ENCODE results near the gene GPRC5A.

Gene GPRC5A

DNA sequence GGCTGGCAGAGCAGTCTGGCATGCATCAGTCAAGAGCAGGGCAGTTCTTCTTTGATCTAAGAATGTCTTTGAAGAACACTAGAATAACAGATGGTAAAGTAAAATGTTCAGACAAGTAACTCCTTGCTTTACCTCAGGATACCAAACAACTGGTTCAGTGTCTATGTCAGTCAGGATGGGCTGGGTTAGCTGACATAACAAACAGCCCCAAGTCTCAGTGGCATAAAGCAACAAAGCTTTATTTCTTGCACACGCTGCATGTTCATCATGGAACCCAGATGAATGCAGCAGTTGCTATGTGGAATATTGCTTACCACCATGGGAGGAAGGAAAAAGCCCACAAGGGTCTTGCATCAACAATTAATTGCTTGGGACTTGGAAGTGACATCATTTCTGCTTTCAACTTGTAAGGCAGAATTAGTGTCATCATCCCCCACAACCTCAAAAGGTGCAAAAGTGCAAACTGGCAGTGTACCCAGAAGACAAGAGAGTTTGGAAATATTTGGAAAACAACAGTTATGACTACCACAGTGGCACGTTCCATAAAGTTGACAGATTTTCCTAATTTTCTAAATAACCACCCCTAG is 39.4 kb downstream of the GPRC5A start:
- H3K27ac ChIP-seq = no peak overlapping the region

DNA sequence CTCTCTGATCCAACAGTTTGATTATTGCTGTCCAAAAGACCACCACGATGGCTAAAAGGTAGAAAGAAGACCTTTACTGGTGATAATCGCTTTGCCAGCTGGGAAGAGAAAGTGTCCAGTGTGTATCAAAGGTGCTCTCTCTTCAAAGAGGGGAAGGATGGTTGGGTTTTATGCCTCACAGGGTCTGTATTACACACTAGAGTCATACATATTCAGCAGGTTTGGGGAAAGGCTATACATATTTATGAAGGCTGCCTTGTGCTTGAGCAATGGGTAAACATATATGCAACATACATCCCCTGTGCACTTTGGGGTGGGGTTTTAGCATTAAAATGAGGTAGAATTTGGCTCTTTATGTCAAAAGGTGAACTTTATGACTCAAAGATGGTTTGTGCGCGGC is 42.4 kb downstream of the GPRC5A start:
- TF ChIP-seq, protein P1, sequence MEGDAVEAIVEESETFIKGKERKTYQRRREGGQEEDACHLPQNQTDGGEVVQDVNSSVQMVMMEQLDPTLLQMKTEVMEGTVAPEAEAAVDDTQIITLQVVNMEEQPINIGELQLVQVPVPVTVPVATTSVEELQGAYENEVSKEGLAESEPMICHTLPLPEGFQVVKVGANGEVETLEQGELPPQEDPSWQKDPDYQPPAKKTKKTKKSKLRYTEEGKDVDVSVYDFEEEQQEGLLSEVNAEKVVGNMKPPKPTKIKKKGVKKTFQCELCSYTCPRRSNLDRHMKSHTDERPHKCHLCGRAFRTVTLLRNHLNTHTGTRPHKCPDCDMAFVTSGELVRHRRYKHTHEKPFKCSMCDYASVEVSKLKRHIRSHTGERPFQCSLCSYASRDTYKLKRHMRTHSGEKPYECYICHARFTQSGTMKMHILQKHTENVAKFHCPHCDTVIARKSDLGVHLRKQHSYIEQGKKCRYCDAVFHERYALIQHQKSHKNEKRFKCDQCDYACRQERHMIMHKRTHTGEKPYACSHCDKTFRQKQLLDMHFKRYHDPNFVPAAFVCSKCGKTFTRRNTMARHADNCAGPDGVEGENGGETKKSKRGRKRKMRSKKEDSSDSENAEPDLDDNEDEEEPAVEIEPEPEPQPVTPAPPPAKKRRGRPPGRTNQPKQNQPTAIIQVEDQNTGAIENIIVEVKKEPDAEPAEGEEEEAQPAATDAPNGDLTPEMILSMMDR (IDR thresholded peaks at IDR 0.05; ENCODE audit: low read depth, low read length, missing control alignments) = no peak
- peaks cover 2% of the 10 kb centered on the region for H3K36me3 ChIP-seq (replicated peaks)
- H3K27ac ChIP-seq = no peak overlapping the region
- DNase-seq = no peak
- in situ Hi-C loops (cut with HindIII; ENCODE audit: low pct_ligation_motif_present, low sequenced_read_pairs) = no loop called here
- no peak overlapping the region for H3K4me3 ChIP-seq (ENCODE audit: low read depth, low read length)
- no peaks in the 10 kb centered on the region for H3K27me3 ChIP-seq (replicated peaks)

More for the DNA sequence above, 39.4 kb downstream of the GPRC5A start:
- no peak for DNase-seq
- Histone ChIP-seq H3K4me3 (ENCODE audit: low read depth, low read length) (no peak overlapping the region), H3K36me3 (replicated peaks) (peaks cover 2% of the 10 kb centered on the region), H3K27me3 (replicated peaks) (no peaks in the 10 kb centered on the region)
- TF ChIP-seq, protein P1 (IDR thresholded peaks at IDR 0.05; ENCODE audit: low read depth, low read length, missing control alignments) = no peak
- in situ Hi-C loops (cut with HindIII; ENCODE audit: low pct_ligation_motif_present, low sequenced_read_pairs) = no loop called here

DNA sequence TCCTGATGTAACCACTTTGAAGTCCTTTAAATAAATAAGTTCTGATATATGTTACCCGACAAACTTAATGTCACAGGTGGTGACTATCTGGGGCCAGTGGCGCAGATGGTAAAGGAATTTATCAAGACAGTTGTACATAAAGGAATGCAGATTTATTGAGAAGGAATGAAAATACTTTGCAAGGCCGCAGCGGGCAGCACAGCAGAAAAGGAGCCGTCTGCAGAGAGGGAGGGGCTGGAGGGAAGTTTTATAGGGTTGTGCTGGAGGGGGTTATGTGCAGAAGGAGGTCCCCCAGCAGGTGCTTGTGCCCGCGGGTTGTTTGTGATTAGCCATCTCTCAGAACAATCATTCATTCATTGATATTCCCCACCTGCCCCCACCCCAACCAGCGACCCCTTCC is 43.2 kb downstream of the GPRC5A start:
- no peak for DNase-seq
- Histone ChIP-seq H3K27ac (no peak overlapping the region), H3K4me3 (ENCODE audit: low read depth, low read length) (no peak overlapping the region), H3K36me3 (replicated peaks) (peaks cover 2% of the 10 kb centered on the region), H3K27me3 (replicated peaks) (no peaks in the 10 kb centered on the region)
- TF ChIP-seq, protein P1 (IDR thresholded peaks at IDR 0.05; ENCODE audit: low read depth, low read length, missing control alignments) = no peak
- in situ Hi-C loops (cut with HindIII; ENCODE audit: low pct_ligation_motif_present, low sequenced_read_pairs) = no loop called here

DNA sequence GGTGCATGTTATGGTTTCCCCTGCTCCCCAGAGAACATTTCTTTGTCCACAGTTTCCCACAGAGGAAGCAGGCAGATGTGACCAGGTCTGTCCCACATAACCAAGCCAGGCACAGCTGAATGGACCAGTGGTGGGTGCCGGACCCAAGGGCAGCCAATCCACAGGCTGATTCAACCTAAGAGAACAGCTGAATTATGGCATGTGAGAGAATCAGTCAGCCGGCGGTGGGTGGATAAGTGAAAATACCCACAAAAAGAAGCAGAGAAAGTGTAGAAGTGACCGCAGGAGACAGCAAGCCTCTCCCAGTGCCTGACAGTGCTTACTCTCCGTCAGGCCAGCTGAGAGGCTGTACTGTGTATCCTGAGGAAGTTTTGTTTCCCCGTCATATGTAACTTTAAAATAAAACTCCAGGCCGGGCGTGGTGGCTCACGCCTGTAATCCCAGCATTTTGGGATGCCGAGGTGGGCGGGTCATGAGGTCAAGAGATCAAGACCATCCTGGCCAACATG is 45.7 kb downstream of the GPRC5A start:
- Histone ChIP-seq H3K36me3 (replicated peaks) (peaks cover 2% of the 10 kb centered on the region), H3K4me3 (ENCODE audit: low read depth, low read length) (no peak overlapping the region), H3K27me3 (replicated peaks) (no peaks in the 10 kb centered on the region), H3K27ac (no peak overlapping the region)
- TF ChIP-seq, protein P1 (IDR thresholded peaks at IDR 0.05; ENCODE audit: low read depth, low read length, missing control alignments) = no peak
- in situ Hi-C loops (cut with HindIII; ENCODE audit: low pct_ligation_motif_present, low sequenced_read_pairs) = no loop called here
- no peak for DNase-seq

DNA sequence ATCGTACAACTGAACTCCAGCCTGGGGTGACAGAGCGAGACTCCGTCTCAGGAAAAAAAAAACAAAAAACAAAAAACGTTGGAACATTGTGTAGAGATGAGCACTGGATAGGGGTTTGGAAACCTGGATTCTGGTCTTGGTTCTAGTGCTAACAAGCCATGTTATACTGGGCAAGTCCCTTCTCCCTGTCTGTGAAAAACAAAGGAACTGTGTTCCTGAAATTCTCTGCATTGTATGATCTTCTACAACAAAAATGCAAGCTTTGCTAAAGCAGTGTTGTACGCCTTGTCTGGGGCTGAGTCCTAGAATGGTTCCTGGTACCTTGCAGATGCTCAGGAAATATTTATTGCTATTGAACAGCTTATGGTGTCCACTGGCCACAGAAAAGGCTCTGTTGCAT is 47.2 kb downstream of the GPRC5A start:
- in situ Hi-C loops (cut with HindIII; ENCODE audit: low pct_ligation_motif_present, low sequenced_read_pairs) = no loop called here
- H3K27me3 ChIP-seq (replicated peaks) = no peaks in the 10 kb centered on the region
- DNase-seq = no peak
- H3K4me3 ChIP-seq (ENCODE audit: low read depth, low read length) = no peak overlapping the region
- peaks cover 2% of the 10 kb centered on the region for H3K36me3 ChIP-seq (replicated peaks)
- TF ChIP-seq, protein P1 (IDR thresholded peaks at IDR 0.05; ENCODE audit: low read depth, low read length, missing control alignments) = no peak
- H3K27ac ChIP-seq = no peak overlapping the region

DNA sequence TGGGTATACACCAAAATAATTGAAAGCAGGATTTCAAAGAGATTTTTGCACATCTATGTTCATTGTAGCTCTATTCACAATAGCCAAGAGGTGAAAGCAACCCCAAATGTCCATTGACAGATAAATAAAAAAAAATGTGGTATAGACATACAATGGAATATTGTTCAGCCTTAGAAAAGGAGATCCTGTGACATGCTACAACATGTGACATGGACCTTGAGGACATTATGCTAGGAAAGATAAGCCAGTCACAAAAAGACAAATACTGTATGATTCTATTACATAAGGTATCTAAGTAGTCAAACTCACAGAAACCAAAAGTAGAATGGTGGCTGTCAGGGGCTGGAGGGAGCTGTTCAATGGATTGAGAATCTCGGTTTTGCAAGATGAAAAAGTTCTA is 48.5 kb downstream of the GPRC5A start:
- TF ChIP-seq, protein P1 (IDR thresholded peaks at IDR 0.05; ENCODE audit: low read depth, low read length, missing control alignments) = no peak
- H3K4me3 ChIP-seq (ENCODE audit: low read depth, low read length) = no peak overlapping the region
- in situ Hi-C loops (cut with HindIII; ENCODE audit: low pct_ligation_motif_present, low sequenced_read_pairs) = no loop called here

More for the DNA sequence above, 48.5 kb downstream of the GPRC5A start:
- peaks cover 2% of the 10 kb centered on the region for H3K36me3 ChIP-seq (replicated peaks)
- no peak overlapping the region for H3K27ac ChIP-seq
- no peak for DNase-seq
- no peaks in the 10 kb centered on the region for H3K27me3 ChIP-seq (replicated peaks)
